T47D (cell line): Measurements from ENCODE around the gene DISP2.

Experiments
- DNase-seq, 2 experiments: peaks; one replicate each; pipeline versions ENCODE4 v3.0.0 to v3.0.0-alpha.2; 2011 to 2012; ENCODE audit warnings: low read depth in 1 of 2, low spot score in 1 of 2
- JUND ChIP-seq: IDR thresholded peaks from 2 replicates; pipeline ENCODE4 v1.6.1; 2012; ENCODE audit warnings: low read depth
- in situ Hi-C: cut with HindIII; loops from 2 replicates; pipeline ENCODE4 v1.10.0; 2016; ENCODE audit warnings: low sequenced_read_pairs, low pct_unique_long_range_greater_than_20kb

Gene DISP2

GRCh38 chr15:40381818-40382529 is 24.0 kb downstream of the DISP2 start:
- no peak for DNase-seq
- no peak for TF ChIP-seq JUND
- in situ Hi-C loops = no loop called here

GRCh38 chr15:40382580-40383456 is 24.8 kb downstream of the DISP2 start, which contains the start of gene KNSTRN:
KNSTRN (plus strand) TSS chr15:40382721; CDS start chr15:40382836, 115 bp downstream.
- in situ Hi-C loops = no loop called here
- TF ChIP-seq JUND = no peak
- peak; percentile 78 to 96 for DNase-seq

- in situ Hi-C loops = no loop called here
- TF ChIP-seq JUND = no peak
- no peak for DNase-seq
These were observed 28.5 kb downstream of the DISP2 start for GRCh38 chr15:40386480-40386879.

DNA sequence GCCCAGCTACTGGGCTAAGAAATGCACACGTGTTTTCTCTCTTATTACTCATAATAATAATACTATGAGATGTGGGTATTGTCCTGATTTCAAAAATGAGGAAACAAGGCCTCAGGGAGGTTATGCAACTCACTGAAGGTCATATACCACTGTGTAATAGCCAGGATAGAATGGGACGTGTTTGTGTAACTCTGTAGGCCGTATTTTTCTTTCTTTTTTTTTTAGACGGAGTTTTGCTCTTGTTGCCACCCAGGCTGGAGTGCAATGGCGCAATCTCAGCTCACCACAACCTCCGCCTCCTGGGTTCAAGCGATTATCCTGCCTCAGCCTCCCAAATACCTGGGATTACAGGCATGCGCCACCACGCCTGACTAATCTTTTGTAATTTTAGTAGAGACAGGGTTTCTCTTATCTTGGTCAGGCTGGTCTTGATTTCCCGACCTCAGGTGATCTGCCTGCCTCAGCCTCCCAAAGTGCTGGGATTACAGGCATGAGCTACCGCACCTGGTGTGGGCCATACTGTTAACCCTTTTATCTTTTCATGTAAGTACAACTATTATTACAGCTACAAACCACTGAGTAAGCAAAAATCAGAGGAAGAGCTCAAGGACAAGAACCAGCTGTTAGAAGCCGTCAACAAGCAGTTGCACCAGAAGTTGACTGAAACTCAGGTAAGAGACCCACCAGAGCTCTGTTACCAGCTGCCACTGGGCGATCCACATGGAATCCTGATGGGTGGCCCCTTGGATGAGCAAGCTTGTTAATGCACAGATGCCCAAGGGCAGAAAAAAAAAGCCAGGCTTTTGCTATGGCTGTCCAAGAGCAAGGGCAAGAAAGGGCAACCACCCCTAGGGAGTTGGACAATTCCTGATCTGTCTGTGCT is 31.2 kb downstream of the DISP2 start:
- DNase-seq = no peak
- in situ Hi-C loops = no loop called here
- TF ChIP-seq JUND = no peak

DNA sequence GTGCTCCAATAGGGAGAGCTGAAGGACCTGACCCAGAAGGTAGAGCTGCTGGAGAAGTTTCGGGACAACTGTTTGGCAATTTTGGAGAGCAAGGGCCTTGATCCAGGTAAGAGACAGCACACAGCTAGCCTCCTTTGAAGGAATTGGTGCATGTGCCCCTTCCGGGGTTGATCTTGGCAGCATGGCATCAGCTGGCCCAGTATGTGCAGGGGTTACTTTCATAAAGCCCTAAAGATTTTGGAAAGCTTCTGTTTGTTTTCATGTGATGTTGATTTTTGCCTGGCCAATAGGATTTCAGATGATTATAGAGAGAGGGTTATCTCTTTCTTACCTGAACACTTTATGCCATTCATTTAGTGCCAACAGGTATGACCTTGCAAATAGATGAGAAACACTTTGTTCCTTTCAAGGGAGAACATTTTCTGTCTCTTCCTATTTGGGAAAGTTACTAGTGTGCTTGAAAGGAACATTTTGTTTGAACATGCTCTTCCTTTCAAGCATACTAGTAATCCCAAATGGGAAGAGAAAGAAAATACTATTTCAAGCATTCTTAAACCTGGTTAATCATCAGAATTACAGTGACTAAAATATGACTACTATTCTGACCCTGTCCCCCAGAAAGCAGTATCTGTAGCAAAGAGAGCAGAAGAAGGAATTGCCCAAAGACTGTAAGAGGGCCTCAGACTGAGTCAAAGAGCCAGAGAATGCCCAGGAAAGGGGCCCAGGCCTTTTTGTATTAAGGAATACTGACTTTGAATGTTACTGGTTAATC is 32.0 kb downstream of the DISP2 start:
- in situ Hi-C loops = no loop called here
- no peak for DNase-seq
- no peak for TF ChIP-seq JUND

GRCh38 chr15:40392986-40393948 is 35.2 kb downstream of the DISP2 start:
- in situ Hi-C loops = no loop called here
- DNase-seq = no peak
- no peak for TF ChIP-seq JUND

DNA sequence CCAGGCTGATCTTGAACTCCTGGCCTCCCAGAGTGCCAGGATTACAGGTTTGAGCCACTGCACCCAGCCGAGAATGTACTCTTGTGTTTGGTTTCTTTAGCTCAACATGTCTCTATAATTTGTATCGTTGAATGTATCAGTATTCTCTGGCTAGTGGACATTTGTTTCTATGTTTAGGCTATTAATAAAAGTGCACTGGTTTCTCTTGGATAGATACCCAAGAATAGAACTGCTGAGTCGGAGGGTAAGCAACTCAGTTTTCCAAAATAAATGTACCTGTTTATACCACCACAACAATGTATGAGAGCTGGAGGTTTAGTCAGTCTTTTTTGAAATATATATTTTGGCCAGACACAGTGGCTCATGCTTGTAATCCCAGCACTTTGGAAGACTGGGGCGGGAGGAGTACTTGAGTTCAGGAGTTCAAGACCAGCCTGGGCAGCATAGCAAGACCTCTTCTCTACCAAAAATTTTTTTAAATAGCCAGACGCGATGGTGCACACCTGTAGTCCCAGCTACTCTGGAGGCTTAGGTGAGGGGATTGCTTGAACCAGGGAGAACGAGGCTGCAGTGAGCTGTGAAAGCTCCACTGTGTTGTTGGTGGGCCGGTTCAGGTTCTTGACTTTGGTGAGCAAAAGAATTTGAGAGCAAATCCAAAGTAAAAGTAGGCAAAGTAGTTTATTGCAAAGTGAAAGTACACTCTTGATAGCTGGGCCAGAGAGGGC is 39.8 kb downstream of the DISP2 start:
- in situ Hi-C loops = no loop called here
- no peak for DNase-seq
- no peak for TF ChIP-seq JUND

DNA sequence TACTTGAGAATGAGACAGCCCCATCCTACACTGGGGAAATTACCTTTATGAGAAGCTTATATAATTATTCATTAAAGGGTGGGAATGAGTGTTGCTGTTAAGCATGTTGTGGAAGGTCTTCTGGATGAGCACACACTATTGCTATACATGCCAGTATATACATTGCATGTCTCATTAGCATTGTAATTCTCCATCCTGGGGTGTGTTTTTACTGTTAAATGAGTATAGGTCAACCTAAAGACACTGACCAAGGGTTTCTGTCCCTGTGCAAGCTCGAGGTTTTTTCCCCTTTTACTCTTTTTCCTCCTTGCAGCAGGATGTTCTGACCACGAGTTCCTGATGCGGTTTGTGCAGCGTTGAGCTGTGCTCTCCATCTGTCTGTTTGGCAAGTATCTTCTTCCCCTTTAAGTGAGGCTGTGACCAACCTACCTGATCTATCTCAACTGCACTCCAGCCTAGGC is 40.4 kb downstream of the DISP2 start:
- in situ Hi-C loops = no loop called here
- no peak for DNase-seq
- TF ChIP-seq JUND = no peak

GRCh38 chr15:40399370-40399769 is 41.4 kb downstream of the DISP2 start:
- in situ Hi-C loops = no loop called here
- DNase-seq = no peak
- no peak for TF ChIP-seq JUND
